Subcutaneous abdominal adipose tissue (tissue), 5 donors: ENCODE results near the gene PPIH.
"Not testable (repeated sequence)": the region's sequence is repeated elsewhere in the genome, so short reads cannot be mapped to it uniquely, and the experiment has no call there.

Experiments used
- H3K27ac ChIP-seq: one replicate; pipeline ENCODE4 v1.7.0; 2013; ENCODE audit warnings: low read depth, mild to moderate bottlenecking, inconsistent platforms, low read length, moderate library complexity
- H3K27me3 ChIP-seq, 5 donors: one replicate each; pipeline ENCODE4 v1.7.0; 2013; ENCODE audit warnings: low read length in 5 of 5, inconsistent platforms in 1 of 5; ENCODE audit not compliant: control insufficient read depth in 5 of 5, insufficient read depth in 4 of 5
- H3K36me3 ChIP-seq, 5 donors: one replicate each; pipeline ENCODE4 v1.7.0; 2013; ENCODE audit warnings: low read length in 5 of 5; ENCODE audit not compliant: control insufficient read depth in 5 of 5, insufficient read depth in 5 of 5
- H3K4me1 ChIP-seq, 5 donors: one replicate each; pipeline ENCODE4 v1.7.0; 2013; ENCODE audit warnings: low read length in 5 of 5, mild to moderate bottlenecking in 3 of 5, moderate library complexity in 1 of 5; ENCODE audit not compliant: control insufficient read depth in 5 of 5, insufficient read depth in 5 of 5
- H3K4me3 ChIP-seq, 5 donors: one replicate each; pipeline ENCODE4 v1.7.0; 2013; ENCODE audit warnings: low read length in 5 of 5, low read depth in 1 of 5
- H3K9ac ChIP-seq, 5 donors: one replicate each; pipeline ENCODE4 v1.7.0; 2013; ENCODE audit warnings: low read length in 5 of 5, mild to moderate bottlenecking in 4 of 5, moderate library complexity in 3 of 5
- H3K9me3 ChIP-seq, 5 donors: one replicate each; pipeline ENCODE4 v1.7.0; 2013; ENCODE audit warnings: low read length in 5 of 5; ENCODE audit not compliant: control insufficient read depth in 5 of 5
- donor health status: healthy.
- donor health status: healthy.
- donor health status: healthy.
- donor health status: healthy.
- donor health status: healthy.

Gene PPIH

DNA sequence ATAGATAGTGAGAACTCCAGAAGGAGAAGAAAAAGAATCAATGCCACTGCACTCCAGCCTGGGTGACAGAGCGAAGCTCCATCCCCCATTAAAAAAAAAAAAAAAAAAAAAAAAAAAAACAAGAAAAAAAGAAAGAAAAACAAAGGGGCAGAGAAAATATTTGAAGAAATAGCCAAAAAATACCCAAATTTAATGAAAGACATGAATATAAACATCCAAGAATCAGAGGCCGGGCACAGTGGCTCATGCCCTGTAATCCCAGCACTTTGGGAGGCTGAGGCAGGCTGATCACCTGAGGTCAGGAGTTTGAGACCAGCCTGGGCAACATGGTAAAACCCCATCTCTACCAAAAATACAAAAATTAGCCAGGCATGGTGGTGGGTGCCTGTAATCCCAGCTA, 64.2 kb downstream of the PPIH start:
- H3K4me3 ChIP-seq, H3K9ac ChIP-seq, H3K27me3 ChIP-seq, H3K9me3 ChIP-seq, H3K36me3 ChIP-seq, H3K4me1 ChIP-seq, H3K27ac ChIP-seq: not testable (repeated sequence)

DNA sequence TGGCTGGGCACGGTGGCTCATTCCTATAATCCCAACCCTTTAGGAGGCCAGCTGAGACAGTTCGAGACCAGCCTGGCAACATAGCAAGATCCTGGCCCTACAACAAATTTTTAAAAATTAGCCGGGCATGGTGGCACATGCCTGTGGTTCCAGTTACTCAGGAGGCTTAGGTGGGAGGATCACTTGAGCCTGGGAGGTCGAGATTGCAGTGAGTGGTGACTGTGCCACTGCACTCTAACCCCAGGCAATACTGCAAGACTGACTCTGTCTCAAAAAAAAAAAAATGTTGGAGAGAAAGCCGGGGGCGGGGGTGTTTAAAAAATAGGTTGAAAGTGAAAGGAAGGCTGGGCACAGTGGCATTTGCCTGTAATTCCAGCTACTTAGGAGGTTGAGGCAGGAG, 65.3 kb downstream of the PPIH start:
- H3K4me3 ChIP-seq: no peak overlapping the region
- H3K36me3 ChIP-seq: peaks cover 0 to 2% (median 0%) of the 10 kb centered on the region in 5 donors
- H3K4me1 ChIP-seq: no peaks in the 10 kb centered on the region
- H3K9ac ChIP-seq: no peak overlapping the region
- H3K27me3 ChIP-seq: no peaks in the 10 kb centered on the region
- no peak overlapping the region for H3K27ac ChIP-seq
- H3K9me3 ChIP-seq: no peaks in the 10 kb centered on the region

- H3K9me3 ChIP-seq: not testable (repeated sequence)
Observed at GRCh38 chr1:42725820-42726219, 67.6 kb downstream of the PPIH start.

More at GRCh38 chr1:42725820-42726219, 67.6 kb downstream of the PPIH start:
- H3K36me3 ChIP-seq, H3K27ac ChIP-seq, H3K27me3 ChIP-seq, H3K4me1 ChIP-seq, H3K9ac ChIP-seq, H3K4me3 ChIP-seq: not testable (repeated sequence)
